ENCODE results near the gene POLR2B. TPM values are rescaled to one million over a fixed set of nuclear protein-coding genes. Genes with fewer than 3 reads are reported as not detected.

Gene POLR2B
- total RNA-seq, 3 donors from 2014 or later = 66.1 to 112 (median 71.4) TPM

- intact Hi-C loops (cut with DNase I; ENCODE audit: low total_unique reads) = no loop called here
- no peak overlapping the region for H3K4me3 ChIP-seq
- no peak for TF ChIP-seq POLR2A (IDR thresholded peaks at IDR 0.05)
- TF ChIP-seq POLR2AphosphoS5 (IDR thresholded peaks at IDR 0.05) = peak in 2 of 3 donors; percentile 49 to 65
- TF ChIP-seq CTCF (IDR thresholded peaks at IDR 0.05) = no peak
- H3K4me1 ChIP-seq = no peaks in the 10 kb centered on the region
- H3K27me3 ChIP-seq = no peaks in the 10 kb centered on the region
- H3K27ac ChIP-seq = peak overlapping the region in 1 of 2 donors; percentile 69
- no peak for DNase-seq (ENCODE audit: low spot score in 2 of 2)
- H3K9me3 ChIP-seq = no peaks in the 10 kb centered on the region
- H3K36me3 ChIP-seq = no peaks in the 10 kb centered on the region
These were observed 92.6 kb downstream of the POLR2B start for GRCh38 chr4:57071326-57071725.

GRCh38 chr4:57073559-57073958, 94.9 kb downstream of the POLR2B start:
- DNase-seq (ENCODE audit: low spot score in 2 of 2) = no peak
- intact Hi-C loops (cut with DNase I; ENCODE audit: low total_unique reads) = no loop called here
- Histone ChIP-seq H3K4me1 (no peaks in the 10 kb centered on the region), H3K27ac (no peak overlapping the region), H3K36me3 (no peaks in the 10 kb centered on the region), H3K27me3 (no peaks in the 10 kb centered on the region), H3K9me3 (no peaks in the 10 kb centered on the region), H3K4me3 (no peak overlapping the region)
- TF ChIP-seq CTCF (IDR thresholded peaks at IDR 0.05) (no peak), POLR2AphosphoS5 (IDR thresholded peaks at IDR 0.05) (no peak), POLR2A (IDR thresholded peaks at IDR 0.05) (no peak)

GRCh38 chr4:57074744-57075143, 96.0 kb downstream of the POLR2B start:
- Histone ChIP-seq H3K9me3 (no peaks in the 10 kb centered on the region), H3K27me3 (no peaks in the 10 kb centered on the region), H3K4me1 (no peaks in the 10 kb centered on the region), H3K36me3 (no peaks in the 10 kb centered on the region), H3K27ac (peak overlapping the region in 1 of 2 donors; percentile 7), H3K4me3 (no peak overlapping the region)
- no peak for DNase-seq (ENCODE audit: low spot score in 2 of 2)
- intact Hi-C loops (cut with DNase I; ENCODE audit: low total_unique reads) = no loop called here
- TF ChIP-seq POLR2A (IDR thresholded peaks at IDR 0.05) (no peak), POLR2AphosphoS5 (IDR thresholded peaks at IDR 0.05) (no peak), CTCF (IDR thresholded peaks at IDR 0.05) (no peak)

- Histone ChIP-seq H3K4me1 (no peaks in the 10 kb centered on the region), H3K27ac (no peak overlapping the region)
These were observed 96.7 kb downstream of the POLR2B start for GRCh38 chr4:57075367-57075766.

GRCh38 chr4:57076646-57077045, 98.0 kb downstream of the POLR2B start:
- no peaks in the 10 kb centered on the region for H3K9me3 ChIP-seq
- no peak for TF ChIP-seq CTCF (IDR thresholded peaks at IDR 0.05)
- no peak for TF ChIP-seq POLR2A (IDR thresholded peaks at IDR 0.05)
- TF ChIP-seq POLR2AphosphoS5 (IDR thresholded peaks at IDR 0.05) = no peak
- no peaks in the 10 kb centered on the region for H3K36me3 ChIP-seq
- DNase-seq (ENCODE audit: low spot score in 2 of 2) = no peak
- H3K4me3 ChIP-seq = no peak overlapping the region
- no peaks in the 10 kb centered on the region for H3K27me3 ChIP-seq
- peak overlapping the region in 1 of 2 donors; percentile 33 for H3K27ac ChIP-seq
- no peaks in the 10 kb centered on the region for H3K4me1 ChIP-seq
- intact Hi-C loops (cut with DNase I; ENCODE audit: low total_unique reads) = no loop called here

More at GRCh38 chr4:57075367-57075766, 96.7 kb downstream of the POLR2B start:
- intact Hi-C loops (cut with DNase I; ENCODE audit: low total_unique reads) = no loop called here
- TF ChIP-seq CTCF (IDR thresholded peaks at IDR 0.05) (no peak), POLR2AphosphoS5 (IDR thresholded peaks at IDR 0.05) (no peak), POLR2A (IDR thresholded peaks at IDR 0.05) (no peak)
- Histone ChIP-seq H3K9me3 (no peaks in the 10 kb centered on the region), H3K27me3 (no peaks in the 10 kb centered on the region), H3K4me3 (no peak overlapping the region), H3K36me3 (no peaks in the 10 kb centered on the region)
- DNase-seq (ENCODE audit: low spot score in 2 of 2) = no peak
